Measurements from ENCODE around the gene PPP2R2D. TPM values are rescaled to one million over a fixed set of nuclear protein-coding genes. Genes with fewer than 3 reads are reported as not detected.
A peak's percentile ranks its signal among the peaks of the same experiment; 100 is the strongest.
"Not testable (repeated sequence)": the region's sequence is repeated elsewhere in the genome, so short reads cannot be mapped to it uniquely, and the experiment has no call there.

Gene PPP2R2D
- total RNA-seq, 4 donors from 2014 or later = 22.4 to 33.7 (median 29.1) TPM

GRCh38 chr10:131981429-131982184 is 80.8 kb downstream of the PPP2R2D start, which contains the start of gene BNIP3:
BNIP3 (minus strand) TSS chr10:131981923; CDS start chr10:131981806, 117 bp downstream.
- Histone ChIP-seq H3K27ac (peak within 1 kb of the TSS; percentile 93 to 99 (median 95)), H3K36me3 (no peaks in the 10 kb centered on the region), H3K9me3 (no peaks in the 10 kb centered on the region), H3K4me3 (peak within 1 kb of the TSS; percentile 81 to 99 (median 91)), H3K27me3 (no peaks in the 10 kb centered on the region), H3K4me1 (peaks cover 24 to 30% of the 10 kb centered on the region in 2 donors)
- ATAC-seq = peak; percentile 74 to 84
- peak; percentile 94 for DNase-seq
- in situ Hi-C loops (cut with MboI; ENCODE audit: low sequenced_read_pairs in 4 of 4) = no loop called here
- intact Hi-C loops (cut with DNase I; ENCODE audit: low total_unique reads) = loop anchor here (1.0 kb wide), 3 partner anchors 16 to 81 kb away; no protein-coding TSS in a partner anchor
- TF ChIP-seq POLR2A (IDR thresholded peaks at IDR 0.05) (peak; percentile 98 to 99), CTCF (IDR thresholded peaks at IDR 0.05 in 4 of 5, conservative IDR thresholded peaks at IDR 0.05 in 1 of 5) (peak in 2 of 5 experiments; percentile 2 to 21)

- DNase-seq = no peak
- H3K4me3 ChIP-seq = peak overlapping the region; percentile 45 to 81 (median 76)
- H3K27ac ChIP-seq = peak overlapping the region; percentile 71 to 88 (median 79)
- no peaks in the 10 kb centered on the region for H3K9me3 ChIP-seq
- ATAC-seq = peak; percentile 5 to 13
- in situ Hi-C loops (cut with MboI; ENCODE audit: low sequenced_read_pairs in 4 of 4) = no loop called here
- peaks cover 24% of the 10 kb centered on the region in 2 donors for H3K4me1 ChIP-seq
- H3K36me3 ChIP-seq = no peaks in the 10 kb centered on the region
- TF ChIP-seq POLR2A (IDR thresholded peaks at IDR 0.05) (peak; percentile 81 to 92), CTCF (IDR thresholded peaks at IDR 0.05 in 4 of 5, conservative IDR thresholded peaks at IDR 0.05 in 1 of 5) (no peak)
- H3K27me3 ChIP-seq = no peaks in the 10 kb centered on the region
- intact Hi-C loops (cut with DNase I; ENCODE audit: low total_unique reads) = loop anchor here (1.0 kb wide), 1 partner anchor 15 kb away; no protein-coding TSS in a partner anchor
Measured at GRCh38 chr10:131982185-131982756, 81.5 kb downstream of the PPP2R2D start.

- H3K4me1 ChIP-seq = peaks cover 20 to 24% of the 10 kb centered on the region in 2 donors
- DNase-seq = no peak
- no peaks in the 10 kb centered on the region for H3K9me3 ChIP-seq
- intact Hi-C loops (cut with DNase I; ENCODE audit: low total_unique reads) (loop anchor here (1.0 kb wide), 1 partner anchor 15 kb away; no protein-coding TSS in a partner anchor), in situ Hi-C loops (cut with MboI; ENCODE audit: low sequenced_read_pairs in 4 of 4) (no loop called here)
- H3K27ac ChIP-seq = peak overlapping the region; percentile 71 to 88 (median 79)
- H3K4me3 ChIP-seq = peak overlapping the region; percentile 45 to 81 (median 76)
- no peak for ATAC-seq
- TF ChIP-seq CTCF (IDR thresholded peaks at IDR 0.05 in 4 of 5, conservative IDR thresholded peaks at IDR 0.05 in 1 of 5) = no peak
- no peak for TF ChIP-seq POLR2A (IDR thresholded peaks at IDR 0.05)
- H3K36me3 ChIP-seq = no peaks in the 10 kb centered on the region
- H3K27me3 ChIP-seq = no peaks in the 10 kb centered on the region
Measured at GRCh38 chr10:131982796-131983195, 82.0 kb downstream of the PPP2R2D start.

GRCh38 chr10:131983780-131984179 is 83.0 kb downstream of the PPP2R2D start:
- H3K4me1 ChIP-seq = peaks cover 13 to 19% of the 10 kb centered on the region in 2 donors
- no peak for ATAC-seq
- peak overlapping the region in 3 of 4 donors; percentile 71 to 88 (median 77) for H3K27ac ChIP-seq
- no peaks in the 10 kb centered on the region for H3K36me3 ChIP-seq
- no peaks in the 10 kb centered on the region for H3K9me3 ChIP-seq
- H3K4me3 ChIP-seq = no peak overlapping the region
- no peaks in the 10 kb centered on the region for H3K27me3 ChIP-seq
- no peak for DNase-seq
- intact Hi-C loops (cut with DNase I; ENCODE audit: low total_unique reads) (no loop called here), in situ Hi-C loops (cut with MboI; ENCODE audit: low sequenced_read_pairs in 4 of 4) (no loop called here)
- no peak for TF ChIP-seq POLR2A (IDR thresholded peaks at IDR 0.05)
- no peak for TF ChIP-seq CTCF (IDR thresholded peaks at IDR 0.05 in 4 of 5, conservative IDR thresholded peaks at IDR 0.05 in 1 of 5)

GRCh38 chr10:131986851-131987250 is 86.0 kb downstream of the PPP2R2D start:
- intact Hi-C loops (cut with DNase I; ENCODE audit: low total_unique reads); H3K4me1 ChIP-seq; DNase-seq; H3K4me3 ChIP-seq; H3K27me3 ChIP-seq; H3K9me3 ChIP-seq; in situ Hi-C loops (cut with MboI; ENCODE audit: low sequenced_read_pairs in 4 of 4); H3K27ac ChIP-seq; ATAC-seq; H3K36me3 ChIP-seq: not testable (repeated sequence)

GRCh38 chr10:131987301-131987700 is 86.5 kb downstream of the PPP2R2D start:
- H3K27me3 ChIP-seq; H3K27ac ChIP-seq; H3K4me1 ChIP-seq; H3K36me3 ChIP-seq; H3K9me3 ChIP-seq; in situ Hi-C loops (cut with MboI; ENCODE audit: low sequenced_read_pairs in 4 of 4); ATAC-seq; DNase-seq; H3K4me3 ChIP-seq; intact Hi-C loops (cut with DNase I; ENCODE audit: low total_unique reads): not testable (repeated sequence)

GRCh38 chr10:131987786-131988185 is 87.0 kb downstream of the PPP2R2D start:
- H3K36me3 ChIP-seq; H3K27ac ChIP-seq; ATAC-seq; intact Hi-C loops (cut with DNase I; ENCODE audit: low total_unique reads); in situ Hi-C loops (cut with MboI; ENCODE audit: low sequenced_read_pairs in 4 of 4); H3K4me1 ChIP-seq; H3K27me3 ChIP-seq; H3K9me3 ChIP-seq; DNase-seq; H3K4me3 ChIP-seq: not testable (repeated sequence)

Data from gastrocnemius medialis (tissue), 4 donors.